ENCODE measurements around the gene ZNF423.

- no peak for TF ChIP-seq ZNF274 (IDR thresholded peaks at IDR 0.05; ENCODE audit: low read depth, low read length)
- TF ChIP-seq SUZ12 (IDR thresholded peaks at IDR 0.05; ENCODE audit: extremely low read depth, insufficient read depth, insufficient read length), result no peak
These were observed 238.8 kb downstream of the ZNF423 start for GRCh38 chr16:49617016-49617629.
